PC-3 (cell line): ENCODE measurements around the gene MRPL51.

Experiments
- CTCF ChIP-seq: fragments of 300-600 bp; sonication (generic); conservative IDR thresholded peaks from 2 replicates; pipeline ENCODE4 v1.5.1; 2017; ENCODE audit warnings: antibody characterized with exemption, low read depth, mild to moderate bottlenecking, low read length
- EZH2 ChIP-seq: fragments of 300-600 bp; sonication (generic); IDR thresholded peaks from one replicate; pipeline ENCODE4 v1.6.1; 2017; ENCODE audit warnings: antibody characterized with exemption, mild to moderate bottlenecking, low read length; ENCODE audit not compliant: unreplicated experiment
- EZH2phosphoT487 ChIP-seq: fragments of 300-600 bp; sonication (generic); IDR thresholded peaks from 2 replicates; pipeline ENCODE4 v1.6.1; 2018; ENCODE audit warnings: mild to moderate bottlenecking, antibody characterized with exemption, low read length, borderline replicate concordance

- TF ChIP-seq CTCF = no peak
- TF ChIP-seq EZH2phosphoT487 = no peak
- no peak for TF ChIP-seq EZH2
Measured at GRCh38 chr12:6533653-6533922, 40.5 kb upstream of the MRPL51 start.
